ENCODE results near the gene BMS1. TPM values are rescaled to one million over a fixed set of nuclear protein-coding genes. Genes with fewer than 3 reads are reported as not detected.

The BMS1 gene
- total RNA-seq, 1 experiment from 2014 or later = 44.2 TPM

- H3K23me2 ChIP-seq (ENCODE audit: insufficient read length, low read depth, low read length, poor library complexity, severe bottlenecking) = no peaks in the 10 kb centered on the region
- no peak overlapping the region for H2BK12ac ChIP-seq (ENCODE audit: insufficient read length, low read depth, low read length)
- no peaks in the 10 kb centered on the region for H4K20me1 ChIP-seq (ENCODE audit: control insufficient read depth, insufficient read depth, insufficient read length)
- H3K4ac ChIP-seq (ENCODE audit: low read depth, low read length) = no peak overlapping the region
- H2BK120ac ChIP-seq (ENCODE audit: low read depth, low read length, poor library complexity, severe bottlenecking) = no peak overlapping the region
- H3K79me1 ChIP-seq (ENCODE audit: insufficient read depth, low read depth, low read length, poor library complexity, severe bottlenecking) = no peaks in the 10 kb centered on the region
- H2AK5ac ChIP-seq (ENCODE audit: insufficient read length, low read length) = no peak overlapping the region
- no peak overlapping the region for H3K23ac ChIP-seq (ENCODE audit: insufficient read length, low read depth, low read length)
- peaks cover 11 to 13% of the 10 kb centered on the region in 2 experiments for H3K4me1 Mint-ChIP-seq
- H3K27me3 Mint-ChIP-seq (ENCODE audit: low read depth) = peaks cover 3% of the 10 kb centered on the region
- no CpG with 5 or more reads among the region's 9 CpGs for WGBS (ENCODE audit: extremely low coverage, insufficient read length, low lambda C conversion rate)
- H3K4me3 Mint-ChIP-seq = no peak overlapping the region
- H3K79me2 ChIP-seq (ENCODE audit: insufficient read depth, low read length) = no peaks in the 10 kb centered on the region
- H4K5ac ChIP-seq (ENCODE audit: insufficient read length, low read depth, low read length) = no peak overlapping the region
- H2BK5ac ChIP-seq (ENCODE audit: insufficient read length, low read length) = no peak overlapping the region
- no peaks in the 10 kb centered on the region; a peak in 1 of 7 replicates for H3K36me3 Mint-ChIP-seq (ENCODE audit: insufficient read depth in 1 of 3, low read depth in 3 of 3)
- peaks cover 2% of the 10 kb centered on the region in 2 experiments; a peak in 3 of 5 replicates for H3K9me3 Mint-ChIP-seq
- TF ChIP-seq CTCF (conservative IDR thresholded peaks at IDR 0.05) = no peak
- H3K27ac ChIP-seq (ENCODE audit: insufficient read length, low read depth, low read length) = no peak overlapping the region
- H3K27me3 ChIP-seq (ENCODE audit: insufficient read depth, low read length) = no peaks in the 10 kb centered on the region
- H3K9me3 ChIP-seq (ENCODE audit: control insufficient read depth, low read depth, low read length) = no peaks in the 10 kb centered on the region
- H3K4me1 ChIP-seq (ENCODE audit: insufficient read depth, low read length) = no peaks in the 10 kb centered on the region; the same call in 1 of the 2 replicates
- no peak overlapping the region for H2AFZ ChIP-seq (ENCODE audit: low read length)
- no peak overlapping the region for H3K4me2 ChIP-seq (ENCODE audit: insufficient read depth, insufficient read length, low read length)
- H3K9ac ChIP-seq (ENCODE audit: extremely low read depth, insufficient read length, low read length) = no peak overlapping the region
- H2BK15ac ChIP-seq (ENCODE audit: low read depth, low read length) = no peak overlapping the region
- no peak overlapping the region for H4K91ac ChIP-seq (ENCODE audit: insufficient read length, low read depth, low read length)
- H3K56ac ChIP-seq (ENCODE audit: insufficient read length, low read depth, low read length) = no peak overlapping the region
- H3K27ac Mint-ChIP-seq = no peak overlapping the region
- H3T11ph ChIP-seq (ENCODE audit: low read length) = no peak overlapping the region
- no peak for DNase-seq
- no peak overlapping the region for H4K8ac ChIP-seq (replicated peaks; ENCODE audit: insufficient read length, low read depth, low read length)
- no peak overlapping the region for H2BK20ac ChIP-seq (ENCODE audit: low read depth, low read length, poor library complexity, severe bottlenecking)
- no peak overlapping the region for H3K18ac ChIP-seq (ENCODE audit: insufficient read length, low read depth, low read length)
- no peak overlapping the region for H3K14ac ChIP-seq (ENCODE audit: insufficient read depth, low read length)
Observed at GRCh38 chr10:42876476-42876875, 93.9 kb downstream of the BMS1 start.
